Measurements from ENCODE around the gene PTPN12. TPM values are rescaled to one million over a fixed set of nuclear protein-coding genes. Genes with fewer than 3 reads are reported as not detected.

Gene PTPN12
- polyA plus RNA-seq, 1 donor from 2014 or later, result 49.5 TPM

- TF ChIP-seq REST (IDR thresholded peaks at IDR 0.05; ENCODE audit: borderline replicate concordance) (no peak), POLR2AphosphoS5 (IDR thresholded peaks at IDR 0.05) (no peak), SMC3 (conservative IDR thresholded peaks at IDR 0.05; ENCODE audit: poor library complexity) (no peak), TAF1 (IDR thresholded peaks at IDR 0.05; ENCODE audit: low read depth) (no peak), EZH2 (IDR thresholded peaks at IDR 0.05; ENCODE audit: borderline replicate concordance, insufficient read depth, low read length, poor library complexity, severe bottlenecking) (no peak), CTCF (IDR thresholded peaks at IDR 0.05; ENCODE audit: poor library complexity, severe bottlenecking) (no peak), MXI1 (conservative IDR thresholded peaks at IDR 0.05; ENCODE audit: poor library complexity, severe bottlenecking) (no peak), EP300 (conservative IDR thresholded peaks at IDR 0.05; ENCODE audit: poor library complexity, severe bottlenecking) (no peak), RAD21 (conservative IDR thresholded peaks at IDR 0.05) (no peak)
- Histone ChIP-seq H3K4me3 (ENCODE audit: low read length) (no peak overlapping the region), H3K79me2 (replicated peaks; ENCODE audit: insufficient read depth, low read length) (no peaks in the 10 kb centered on the region), H3K4me2 (ENCODE audit: low read length) (no peak overlapping the region), H3K9ac (ENCODE audit: low read length) (no peak overlapping the region), H3F3A (ENCODE audit: insufficient read depth, low read length, poor library complexity, severe bottlenecking) (no peaks in the 10 kb centered on the region), H4K20me1 (ENCODE audit: insufficient read depth) (no peaks in the 10 kb centered on the region), H2AFZ (ENCODE audit: low read depth, low read length) (no peak overlapping the region), H3K27me3 (ENCODE audit: insufficient read depth, low read depth, low read length) (no peaks in the 10 kb centered on the region), H3K9me3 (ENCODE audit: low read length) (no peaks in the 10 kb centered on the region), H3K27ac (ENCODE audit: low read length) (no peak overlapping the region), H3K36me3 (ENCODE audit: insufficient read depth, low read length) (no peaks in the 10 kb centered on the region), H3K9me2 (ENCODE audit: insufficient read depth, low read length) (no peaks in the 10 kb centered on the region)
These were observed 137.8 kb downstream of the PTPN12 start for GRCh38 chr7:77674878-77675277.

- no peaks in the 10 kb centered on the region for H3K27me3 ChIP-seq (ENCODE audit: insufficient read depth, low read depth, low read length)
- H4K20me1 ChIP-seq (ENCODE audit: insufficient read depth), result no peaks in the 10 kb centered on the region
- H3K4me3 ChIP-seq (ENCODE audit: low read length), result no peak overlapping the region
- H3K9ac ChIP-seq (ENCODE audit: low read length), result no peak overlapping the region
- H2AFZ ChIP-seq (ENCODE audit: low read depth, low read length), result no peak overlapping the region
- H3K27ac ChIP-seq (ENCODE audit: low read length), result no peak overlapping the region
- H3K9me3 ChIP-seq (ENCODE audit: low read length), result no peaks in the 10 kb centered on the region
- no peak overlapping the region for H3K4me2 ChIP-seq (ENCODE audit: low read length)
- H3K36me3 ChIP-seq (ENCODE audit: insufficient read depth, low read length), result no peaks in the 10 kb centered on the region
- H3K79me2 ChIP-seq (replicated peaks; ENCODE audit: insufficient read depth, low read length), result no peaks in the 10 kb centered on the region
- H3F3A ChIP-seq (ENCODE audit: insufficient read depth, low read length, poor library complexity, severe bottlenecking), result no peaks in the 10 kb centered on the region
- H3K9me2 ChIP-seq (ENCODE audit: insufficient read depth, low read length), result no peaks in the 10 kb centered on the region
- TF ChIP-seq REST (IDR thresholded peaks at IDR 0.05; ENCODE audit: borderline replicate concordance) (no peak), EZH2 (IDR thresholded peaks at IDR 0.05; ENCODE audit: borderline replicate concordance, insufficient read depth, low read length, poor library complexity, severe bottlenecking) (no peak), POLR2AphosphoS5 (IDR thresholded peaks at IDR 0.05) (no peak), EP300 (conservative IDR thresholded peaks at IDR 0.05; ENCODE audit: poor library complexity, severe bottlenecking) (no peak), MXI1 (conservative IDR thresholded peaks at IDR 0.05; ENCODE audit: poor library complexity, severe bottlenecking) (no peak), SMC3 (conservative IDR thresholded peaks at IDR 0.05; ENCODE audit: poor library complexity) (no peak), RAD21 (conservative IDR thresholded peaks at IDR 0.05) (no peak), CTCF (IDR thresholded peaks at IDR 0.05; ENCODE audit: poor library complexity, severe bottlenecking) (no peak), TAF1 (IDR thresholded peaks at IDR 0.05; ENCODE audit: low read depth) (no peak)
These were observed 142.5 kb downstream of the PTPN12 start for GRCh38 chr7:77679608-77680007.

Measured in neural cell (in vitro differentiated cells).